ENCODE results near the gene ARHGAP9.

DNA sequence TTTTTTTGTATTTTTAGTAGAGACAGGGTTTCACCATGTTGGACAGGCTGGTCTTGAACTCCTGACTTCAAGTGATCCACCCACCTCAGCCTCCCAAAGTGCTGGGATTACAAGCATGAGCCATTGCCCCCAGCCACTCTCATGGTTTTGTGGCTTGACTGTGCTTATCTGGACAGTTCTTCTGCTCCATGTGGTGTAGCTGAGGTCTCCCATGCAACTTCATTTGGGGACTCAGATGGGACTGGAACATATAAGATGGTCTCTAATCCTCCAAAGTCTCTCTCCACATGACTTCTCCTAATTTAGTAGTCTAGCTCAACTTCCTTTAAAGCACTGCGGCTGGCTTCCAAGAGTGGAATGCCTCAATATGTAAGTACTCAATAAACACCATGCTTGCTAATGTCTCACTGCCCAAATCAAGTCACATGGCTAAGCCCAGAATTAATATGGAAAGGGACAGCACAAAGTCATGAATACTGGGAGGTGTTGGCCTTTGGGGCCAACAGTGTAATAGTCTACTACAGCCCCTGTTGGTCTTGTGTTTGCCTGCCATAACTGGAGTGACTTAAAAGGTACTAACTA, 37.7 kb downstream of the ARHGAP9 start:
- TF ChIP-seq CTCF (IDR thresholded peaks at IDR 0.05; ENCODE audit: low read depth, low read length, poor library complexity, severe bottlenecking) (no peak), EZH2phosphoT487 (IDR thresholded peaks at IDR 0.05; ENCODE audit: borderline replicate concordance, low read length) (no peak)
